COR-L47 (cell line): ENCODE measurements around the gene SLC7A1.

ENCODE experiments used
- DNase-seq: peaks from one replicate; lab custom pipeline; 2025; lab: John Stamatoyannopoulos, UW

The SLC7A1 gene

DNA sequence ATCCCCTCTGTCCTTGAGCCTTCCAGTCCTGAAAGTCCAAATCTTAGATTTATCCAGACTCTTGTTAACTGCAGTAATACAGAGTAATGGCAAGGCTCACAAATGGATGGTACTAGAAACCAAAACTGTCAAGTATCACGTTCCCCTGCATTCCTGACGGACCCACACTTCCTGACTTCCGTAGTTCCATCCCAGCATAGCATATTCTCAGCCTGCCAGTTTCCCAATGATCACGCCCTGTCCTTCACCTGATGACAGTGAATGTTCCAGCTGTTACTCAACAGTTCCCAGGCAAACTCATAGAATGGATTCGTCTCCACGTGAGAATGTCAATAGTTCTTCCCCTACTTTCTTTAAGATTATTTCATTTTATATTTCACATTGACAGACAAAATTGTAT lies 33.6 kb downstream of the SLC7A1 start:
- DNase-seq = no peak

DNA sequence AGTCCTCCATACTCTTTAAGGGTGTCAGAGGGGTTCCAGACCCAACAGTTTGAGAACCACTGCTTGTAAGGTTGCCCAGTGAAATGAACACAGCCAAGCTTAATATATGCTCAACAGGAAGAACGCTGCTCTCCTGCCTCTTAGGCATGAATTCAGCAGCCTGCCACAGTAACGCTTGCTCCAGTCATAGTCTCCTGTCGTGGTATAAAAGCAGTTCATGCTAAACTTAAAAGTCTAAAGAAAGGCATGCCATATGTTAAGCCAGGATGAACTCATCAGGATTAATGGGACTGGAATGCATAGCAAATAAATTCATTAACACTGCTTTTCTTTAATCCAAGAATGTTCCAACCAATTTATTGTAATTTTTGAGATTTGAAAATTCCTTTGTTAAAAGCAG lies 38.7 kb downstream of the SLC7A1 start:
- DNase-seq = no peak

DNA sequence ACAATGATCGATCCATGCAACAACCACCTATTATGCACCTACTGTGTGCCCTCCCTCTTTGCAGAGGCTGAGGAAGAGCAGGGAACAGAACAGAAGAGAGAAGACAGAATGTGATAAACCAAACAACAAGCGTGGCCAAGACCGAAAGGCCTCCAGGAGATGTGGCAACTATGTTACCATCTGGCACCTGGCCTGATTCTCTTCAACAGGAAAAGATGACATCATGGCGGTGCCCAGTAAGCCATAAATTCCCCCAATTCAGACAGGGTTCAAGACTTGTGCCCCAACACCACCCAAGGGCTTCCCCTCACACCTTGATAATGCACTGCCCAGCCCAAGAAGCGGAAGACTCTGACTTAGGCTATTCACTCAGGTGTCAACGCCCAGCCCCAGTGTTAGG lies 44.3 kb downstream of the SLC7A1 start:
- DNase-seq = no peak

DNA sequence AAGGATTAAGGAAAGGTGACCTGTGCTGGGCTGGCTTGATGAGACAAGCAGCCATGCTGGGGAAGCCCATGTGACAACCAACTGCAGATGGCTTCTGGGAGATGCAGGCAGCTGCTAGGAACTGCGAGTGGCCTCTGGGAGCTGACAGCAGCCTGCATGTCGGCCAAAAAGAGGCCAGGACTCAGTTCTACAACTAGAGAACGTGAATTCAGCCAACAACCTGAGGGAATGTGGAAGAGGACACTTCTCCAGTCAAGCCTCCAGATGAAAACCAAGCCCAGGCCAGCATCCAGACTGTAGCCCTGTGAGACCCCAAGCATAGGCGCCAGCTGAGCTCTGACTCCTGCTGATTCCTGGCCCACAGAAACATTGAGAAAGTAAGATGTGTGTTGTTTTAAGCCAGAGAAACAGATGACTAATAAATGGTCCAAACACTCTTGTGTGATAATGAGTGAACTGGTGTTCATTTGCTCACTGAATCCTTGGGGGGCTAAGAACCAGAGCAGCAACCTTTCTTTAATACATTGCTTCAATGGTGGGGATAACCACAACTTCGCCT lies 45.0 kb downstream of the SLC7A1 start:
- no peak for DNase-seq

DNA sequence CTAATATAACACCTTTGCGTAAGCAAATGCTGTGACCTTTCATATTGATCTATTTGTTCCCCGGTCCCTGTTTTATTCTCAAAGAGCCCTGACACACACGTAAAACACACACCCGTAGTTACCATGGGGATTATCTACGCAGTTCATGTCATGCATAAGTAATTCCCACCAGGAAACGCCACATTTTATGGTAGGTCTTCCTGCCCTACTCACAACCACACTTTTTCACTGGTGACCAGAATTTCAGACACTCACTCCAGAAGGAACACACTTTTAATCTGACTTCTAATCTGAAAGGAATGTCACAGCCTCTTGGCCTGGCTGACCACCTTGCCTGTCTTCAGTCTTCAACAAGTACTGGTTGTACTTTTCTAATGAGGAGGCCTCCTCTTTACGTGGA lies 46.8 kb downstream of the SLC7A1 start:
- DNase-seq = peak; percentile 26

DNA sequence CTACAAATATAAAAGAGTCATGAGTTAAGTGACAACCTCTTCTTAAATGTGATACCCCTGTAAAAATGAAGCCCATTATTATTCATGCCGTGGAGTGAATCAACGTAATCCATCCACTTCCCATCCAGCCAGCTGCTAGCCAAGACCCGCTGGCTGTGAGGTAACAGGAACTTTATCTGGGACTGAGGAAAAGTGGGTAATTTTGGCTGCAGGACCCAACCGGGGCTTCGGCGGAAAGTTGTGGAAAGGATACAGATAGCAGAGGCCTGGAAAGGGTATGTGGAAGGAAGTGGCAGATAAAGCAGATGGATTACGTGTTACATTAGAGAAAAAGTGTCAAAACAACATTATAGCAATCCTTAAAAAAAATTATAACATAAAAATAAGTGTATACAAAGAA lies 48.3 kb downstream of the SLC7A1 start:
- DNase-seq = no peak

DNA sequence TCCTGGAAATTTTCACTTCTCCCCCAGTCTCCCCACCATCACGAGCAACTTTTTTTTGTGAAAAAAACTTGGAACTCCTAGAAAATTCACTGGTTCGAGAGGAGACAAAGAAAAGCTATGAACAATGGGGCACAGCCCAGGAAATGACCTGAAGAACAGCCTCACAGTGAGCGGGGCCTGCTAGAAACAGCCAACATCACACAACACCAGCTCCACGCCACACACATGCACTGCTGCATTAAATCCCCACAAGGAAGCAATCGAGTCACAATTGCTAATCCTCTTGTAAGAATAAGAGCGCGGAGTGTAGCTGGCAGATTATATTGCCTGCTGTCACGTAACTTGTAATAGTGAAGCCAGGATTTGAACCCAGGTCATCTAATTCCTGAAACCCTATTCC lies 48.8 kb downstream of the SLC7A1 start:
- DNase-seq = no peak

DNA sequence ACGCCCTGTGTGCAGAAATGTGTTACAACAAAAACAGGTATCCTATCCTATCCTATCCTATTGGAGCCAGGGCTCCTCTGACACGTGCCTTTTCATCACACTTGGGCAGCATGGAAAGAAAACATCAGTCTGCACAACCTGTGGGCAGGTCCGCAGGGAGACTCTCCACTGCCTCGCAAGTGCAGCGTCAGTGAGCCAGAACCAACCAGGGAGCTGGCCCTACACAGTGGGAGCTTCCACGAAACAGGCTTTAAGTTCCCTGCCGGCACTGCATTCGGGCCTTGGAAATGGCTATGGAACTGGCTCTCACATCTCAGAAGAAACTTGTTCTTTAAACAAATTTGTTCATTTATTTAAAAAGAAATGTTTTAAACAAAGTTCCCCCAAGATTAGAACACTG lies 49.5 kb downstream of the SLC7A1 start:
- DNase-seq = no peak

DNA sequence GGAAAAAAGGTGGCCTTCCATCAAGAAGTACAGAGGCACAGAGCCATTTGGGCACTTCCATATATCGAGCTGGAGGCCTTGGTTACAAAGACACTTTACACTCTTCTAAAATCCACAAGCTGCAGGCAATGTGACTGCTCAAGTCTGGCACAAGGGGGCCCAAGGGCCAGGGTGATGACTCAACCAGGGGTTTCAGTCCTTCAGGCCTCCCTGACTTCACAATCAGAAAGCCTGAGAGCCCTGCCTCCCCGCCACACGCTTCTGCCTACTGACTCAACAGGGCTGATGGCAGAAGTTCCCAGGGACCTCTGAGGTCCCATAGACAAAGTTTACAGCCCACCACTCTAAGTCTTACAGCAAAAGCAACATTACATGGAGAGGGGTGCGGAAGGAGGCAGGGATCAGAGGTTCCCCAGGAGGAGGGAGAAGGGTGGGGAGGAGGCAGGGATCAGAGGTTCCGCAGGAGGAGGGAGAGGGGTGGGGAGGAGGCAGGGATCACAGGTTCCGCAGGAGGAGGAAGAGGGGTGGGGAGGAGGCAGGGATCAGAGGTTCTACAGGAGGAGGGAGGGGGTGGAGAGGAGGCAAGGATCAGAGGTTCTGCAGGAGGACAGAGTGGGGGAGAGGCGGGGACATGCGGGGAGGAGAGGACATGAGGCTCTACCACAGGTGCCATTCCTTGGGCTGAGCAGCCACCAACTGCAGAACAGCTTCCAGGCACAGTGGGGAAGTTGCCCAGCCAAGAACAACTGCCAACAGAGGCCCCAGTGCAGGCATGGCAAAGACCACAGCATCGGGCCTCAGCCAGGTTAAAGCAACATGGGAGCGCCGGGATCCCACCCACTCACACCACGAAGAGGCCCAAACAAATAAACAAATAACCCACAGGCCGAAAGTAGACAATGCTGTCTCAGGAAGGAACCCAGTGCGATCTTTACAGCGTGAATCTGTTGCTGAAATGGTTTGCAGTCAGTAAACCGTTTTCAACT lies 52.0 kb downstream of the SLC7A1 start:
- DNase-seq = no peak

DNA sequence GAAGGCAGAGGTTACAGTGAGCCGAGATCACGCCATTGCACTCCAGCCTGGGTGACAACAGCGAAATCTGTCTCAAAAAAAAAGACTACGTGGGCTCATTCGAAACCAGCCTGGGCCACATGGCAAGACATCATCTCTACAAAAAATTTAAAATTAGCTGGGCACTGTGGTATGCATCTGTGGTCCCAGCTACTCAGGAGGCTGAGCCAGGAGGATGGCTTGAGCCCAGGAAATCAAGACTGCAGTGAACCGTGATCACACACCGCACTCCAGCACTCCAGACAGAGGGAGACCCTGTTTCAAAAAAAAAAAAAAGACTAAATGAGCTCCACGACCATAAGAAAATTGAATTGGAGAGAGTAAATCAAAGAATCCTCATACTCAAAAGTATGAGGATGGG lies 53.1 kb downstream of the SLC7A1 start:
- DNase-seq = no peak

DNA sequence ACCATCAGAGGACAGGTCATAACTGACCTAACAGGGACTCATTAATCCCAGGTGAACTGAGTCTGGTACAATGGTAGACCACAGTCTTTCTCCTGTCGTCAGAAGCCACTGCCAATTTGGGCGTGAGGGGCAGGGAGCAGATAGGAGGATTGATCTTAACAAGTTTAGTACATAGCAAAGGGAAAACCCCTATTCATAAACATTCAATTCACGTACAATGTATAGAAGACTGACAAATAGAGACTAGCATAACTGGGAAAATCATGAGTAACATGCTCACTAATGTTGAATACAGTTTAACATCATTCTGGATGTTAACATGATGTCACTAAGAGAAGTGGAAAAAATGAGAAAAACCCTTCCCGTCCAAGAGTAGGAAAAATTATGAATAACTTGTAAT lies 54.1 kb downstream of the SLC7A1 start:
- no peak for DNase-seq

DNA sequence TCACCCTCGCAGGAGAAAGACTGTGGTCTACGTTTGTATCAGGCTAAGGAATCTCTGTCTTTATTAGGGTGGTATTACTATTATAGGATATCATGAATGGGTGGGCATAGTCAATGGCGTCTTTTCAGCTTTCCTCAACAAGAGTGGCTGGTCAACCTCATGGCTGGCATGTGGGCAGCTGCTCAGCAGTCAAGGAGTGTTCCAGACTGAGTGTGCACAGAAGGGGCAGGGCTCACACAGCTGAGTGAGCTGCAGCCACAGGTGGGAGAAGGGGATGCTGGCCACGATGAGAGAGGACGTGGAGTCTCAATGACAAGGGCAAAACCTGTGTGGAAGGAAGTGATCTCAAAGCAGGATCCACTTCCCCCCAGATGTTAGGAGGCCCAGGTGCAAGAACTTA lies 54.7 kb downstream of the SLC7A1 start:
- no peak for DNase-seq

DNA sequence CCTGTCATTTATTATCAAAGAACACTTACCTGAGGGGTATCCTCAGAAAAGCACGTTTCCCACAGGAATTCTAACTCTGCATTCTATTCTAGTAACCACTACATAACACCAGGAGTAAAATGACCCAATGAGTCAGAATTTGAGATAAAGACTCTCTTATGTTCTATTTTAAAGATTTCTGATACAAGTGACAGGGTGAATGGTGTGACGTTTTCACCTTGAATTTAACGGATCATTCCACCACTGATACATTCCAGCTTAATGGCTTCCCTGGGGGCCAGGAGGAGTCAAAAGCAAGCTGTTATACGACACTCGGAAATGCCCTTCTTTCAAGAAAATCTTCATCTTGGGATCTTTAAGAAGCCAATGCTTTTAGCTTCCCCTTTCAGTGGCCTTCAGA lies 55.2 kb downstream of the SLC7A1 start:
- DNase-seq = no peak

DNA sequence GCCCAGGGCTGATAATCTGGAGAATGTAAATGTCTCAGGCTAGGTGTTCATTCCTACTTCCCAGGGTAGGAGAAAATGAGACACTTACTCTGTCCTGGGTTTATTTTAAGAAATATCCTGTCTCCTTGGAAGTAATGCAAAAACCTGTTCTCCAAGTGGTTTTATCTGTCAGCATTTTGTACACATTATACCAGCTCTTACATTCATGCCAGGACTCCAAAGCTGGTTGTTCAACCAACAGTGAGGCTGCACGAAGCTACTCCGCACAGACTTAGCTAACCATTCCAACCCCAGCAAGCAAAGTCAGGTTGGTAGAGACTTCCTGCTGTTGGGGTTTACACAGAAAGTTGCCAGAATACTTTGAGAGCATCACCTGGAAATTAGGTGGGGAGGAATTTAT lies 55.6 kb downstream of the SLC7A1 start:
- DNase-seq = no peak

DNA sequence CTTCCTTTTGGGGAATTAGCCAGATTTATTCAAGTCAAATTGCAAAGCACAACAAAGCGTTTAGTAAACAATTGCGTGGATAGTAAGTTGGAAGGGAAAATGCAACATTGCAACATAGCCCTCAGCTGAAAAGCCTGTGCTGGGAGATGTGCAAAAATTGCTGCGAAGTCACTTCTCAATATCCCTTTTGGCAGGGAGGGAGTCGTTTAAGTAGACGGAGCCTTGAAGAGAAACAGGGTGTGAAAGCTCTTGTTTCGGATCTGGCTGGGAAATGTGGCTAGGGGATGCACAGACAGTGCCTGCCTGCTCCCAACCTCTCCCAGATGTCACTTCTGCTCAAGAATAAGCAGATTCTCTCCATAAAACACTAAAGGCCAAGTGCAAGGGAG lies 56.8 kb downstream of the SLC7A1 start:
- DNase-seq = no peak

DNA sequence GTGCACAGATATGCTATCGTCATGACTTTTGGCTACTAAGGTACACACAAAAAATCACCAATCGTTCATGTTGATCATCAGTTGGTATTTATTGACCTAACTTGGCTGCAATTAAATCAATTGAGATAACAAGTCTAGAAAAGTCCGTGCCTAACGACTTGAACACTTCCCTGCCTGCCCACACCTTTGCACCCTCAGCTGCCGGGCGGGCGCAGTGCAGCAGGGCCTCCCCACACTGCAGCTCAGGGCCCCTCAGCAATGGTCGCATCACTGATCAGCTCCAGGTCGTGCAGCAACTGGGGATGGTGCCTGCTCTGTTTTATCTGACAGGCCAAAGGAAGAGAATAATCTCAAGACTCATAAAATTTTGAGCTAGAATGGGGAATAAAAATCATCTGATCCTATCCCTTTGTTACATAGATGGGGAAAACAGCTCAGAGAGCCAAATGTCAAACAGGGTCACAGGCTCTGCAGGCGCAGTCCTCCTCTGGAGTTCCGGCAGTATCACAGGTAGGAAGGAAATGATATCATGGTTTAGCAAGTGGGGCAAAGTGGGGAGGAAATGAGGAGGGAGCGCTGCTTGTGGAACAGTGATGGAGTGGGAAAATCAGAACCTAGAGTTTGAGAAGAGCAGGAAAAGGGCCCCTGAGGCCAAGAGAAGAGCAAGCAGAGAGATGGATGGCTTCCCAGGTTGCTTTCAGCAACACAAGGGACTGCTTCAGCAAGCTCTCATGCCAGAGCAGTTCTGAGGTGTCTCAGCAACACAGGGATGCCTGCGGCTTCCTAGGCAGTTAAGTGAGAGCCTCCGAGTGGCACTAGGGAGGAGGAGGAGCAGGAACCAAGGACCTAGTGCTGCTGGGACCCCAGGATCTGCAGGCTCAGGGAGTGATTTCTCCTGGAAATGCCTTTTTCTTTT lies 57.5 kb downstream of the SLC7A1 start:
- DNase-seq = no peak

DNA sequence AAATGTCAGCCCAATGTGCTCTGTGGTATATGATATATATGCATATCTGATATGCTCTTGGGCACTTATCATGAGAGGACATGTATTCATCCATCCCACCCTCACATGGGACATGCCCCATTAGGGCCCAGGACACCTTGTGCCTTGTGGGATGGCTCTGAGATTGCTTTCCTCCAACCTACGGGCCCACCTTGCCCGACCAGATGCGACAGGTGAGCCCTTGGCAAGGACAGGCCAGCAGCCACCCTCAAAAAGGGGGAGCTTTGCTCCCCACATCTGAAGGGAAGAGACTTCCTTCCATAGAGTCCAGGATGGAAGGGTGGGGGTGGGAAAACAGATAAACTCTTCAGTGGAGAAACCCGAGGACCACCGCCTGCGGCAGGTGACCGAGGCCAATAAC lies 58.6 kb downstream of the SLC7A1 start:
- no peak for DNase-seq

DNA sequence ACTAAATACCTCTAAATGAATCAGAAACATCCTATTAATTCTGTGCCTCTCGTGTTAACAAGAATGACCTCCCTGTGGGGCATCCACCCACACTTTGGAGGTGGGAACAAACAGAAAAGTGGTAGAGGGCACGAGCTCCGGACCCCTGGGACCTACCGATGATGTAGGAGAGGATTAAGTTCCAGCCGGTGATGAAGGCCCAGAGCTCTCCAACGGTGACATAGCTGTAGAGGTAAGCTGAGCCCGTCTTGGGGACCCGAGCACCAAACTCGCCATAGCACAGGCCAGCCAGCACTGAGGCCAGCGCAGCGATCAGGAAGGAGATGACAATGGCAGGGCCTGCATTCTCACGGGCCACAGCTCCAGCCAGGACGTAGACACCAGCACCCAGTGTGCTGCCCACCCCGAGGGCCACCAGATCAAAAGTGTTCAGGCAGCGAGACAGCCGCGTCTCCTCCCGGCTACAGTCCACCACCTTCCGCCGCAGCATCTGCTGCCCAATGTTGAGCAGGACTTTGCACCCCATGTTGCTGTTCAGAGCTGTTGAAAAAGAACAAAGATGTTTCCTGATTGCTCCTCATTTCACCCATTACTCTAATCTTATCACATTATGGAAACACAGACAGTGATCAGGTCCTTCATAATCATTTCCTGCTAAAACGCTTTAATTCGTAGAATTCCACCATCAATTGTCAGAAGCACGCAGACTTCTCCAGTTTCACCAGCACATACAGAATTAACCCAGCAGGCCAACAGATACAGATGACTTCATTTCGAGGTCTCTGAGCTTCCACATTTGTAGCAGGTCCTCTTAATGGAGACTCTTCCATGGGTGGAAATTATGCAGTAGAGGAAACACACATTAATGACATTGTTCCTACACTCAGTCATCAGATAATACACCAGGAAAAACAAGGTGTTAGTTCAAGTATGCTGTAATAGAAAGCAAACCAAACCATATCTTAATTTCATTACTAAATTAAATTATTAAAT lies 59.5 kb downstream of the SLC7A1 start:
- DNase-seq = no peak

DNA sequence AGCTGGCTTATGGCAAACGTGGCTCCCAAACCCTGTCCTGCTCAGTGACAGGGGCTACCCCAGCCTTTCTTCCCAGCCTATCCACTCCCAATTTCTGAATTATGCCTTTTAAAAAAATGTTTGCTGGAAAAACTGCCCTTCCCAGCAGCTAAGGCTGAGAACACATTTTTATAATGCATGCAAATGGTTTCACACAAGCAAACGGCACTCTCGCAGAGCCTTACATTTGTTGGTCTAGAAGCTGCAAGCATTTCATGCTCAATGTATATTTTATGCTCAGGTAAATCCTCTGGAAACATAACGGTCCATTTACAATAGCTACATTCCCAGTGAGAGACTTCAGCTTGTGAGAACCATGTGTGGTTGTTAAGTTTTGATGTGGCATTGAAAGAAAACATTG lies 61.4 kb downstream of the SLC7A1 start:
- DNase-seq = no peak

DNA sequence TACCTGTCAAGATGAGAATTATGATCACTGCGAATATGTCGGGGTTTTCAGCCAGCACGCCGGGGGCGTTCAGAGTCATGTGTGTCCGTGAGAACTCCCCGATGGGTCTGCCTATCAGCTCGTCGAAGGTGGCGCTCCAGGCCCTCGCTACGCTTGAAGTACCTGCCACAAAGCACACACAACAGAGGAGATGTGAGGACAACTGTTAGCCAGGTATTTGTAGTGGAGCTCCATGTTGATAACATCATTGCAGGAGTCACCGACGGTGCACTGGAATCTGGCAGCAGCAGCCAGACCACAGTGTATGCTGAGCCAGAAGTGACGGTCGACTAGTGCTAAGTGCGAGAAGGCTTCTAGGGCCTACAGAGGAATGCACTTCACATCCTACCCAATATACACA lies 62.7 kb downstream of the SLC7A1 start:
- DNase-seq = no peak

DNA sequence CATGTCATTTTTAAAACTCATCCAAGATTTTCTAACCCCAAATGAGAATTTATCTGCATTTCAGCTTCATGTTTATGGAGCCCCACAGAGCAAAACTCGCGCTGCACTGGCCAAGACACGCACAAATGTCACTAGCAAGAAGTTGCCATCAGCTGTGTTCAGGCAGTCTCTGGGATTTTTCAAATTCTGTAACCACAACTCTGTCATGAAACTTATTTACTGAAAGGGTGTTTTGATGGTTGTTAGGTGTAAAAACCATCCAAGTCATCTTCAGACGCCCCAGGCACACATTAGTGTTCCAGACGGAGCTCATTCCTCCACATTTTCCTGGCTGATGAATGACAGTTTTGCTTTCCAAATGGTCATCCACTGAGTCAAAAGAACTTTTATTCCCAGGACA lies 63.4 kb downstream of the SLC7A1 start:
- no peak for DNase-seq
